GM23338 (cell line): ENCODE measurements around the gene ARHGAP9. TPM values are rescaled to one million over a fixed set of nuclear protein-coding genes. Genes with fewer than 3 reads are reported as not detected.

ENCODE experiments used
- ATAC-seq: fragments of 200-7000 bp; cut with Tn5 transposase; 3 replicates; pipeline ENCODE4 v1.9.1; 2020
- DNase-seq: peaks from one replicate; pipeline ENCODE4 v3.0.0-alpha.2; 2015; ENCODE audit warnings: low spot score
- H2AFZ ChIP-seq: fragments of 200-600 bp; sonication (generic); 2 replicates; pipeline ENCODE4 v1.8.0; 2016; ENCODE audit warnings: antibody characterized with exemption, mild to moderate bottlenecking, moderate library complexity
- H3F3A ChIP-seq: fragments of 200-600 bp; sonication (generic); replicated peaks from 2 replicates; pipeline ENCODE4 v1.8.0; 2017; ENCODE audit warnings: antibody characterized with exemption, mixed run types, low read depth
- H3K27ac ChIP-seq: fragments of 200-600 bp; sonication (generic); 2 replicates; pipeline ENCODE4 v1.6.1; 2016; ENCODE audit warnings: low read depth
- H3K27me3 ChIP-seq: fragments of 200-600 bp; sonication (generic); 2 replicates; pipeline ENCODE4 v1.8.0; 2016; ENCODE audit warnings: mild to moderate bottlenecking, mixed run types, moderate library complexity; ENCODE audit not compliant: insufficient read depth
- H3K36me3 ChIP-seq: fragments of 200-600 bp; sonication (generic); 2 replicates; pipeline ENCODE4 v1.8.0; 2016; ENCODE audit warnings: mild to moderate bottlenecking; ENCODE audit not compliant: insufficient read depth
- H3K4me1 ChIP-seq: fragments of 200-600 bp; sonication (generic); 2 replicates; pipeline ENCODE4 v1.8.0; 2016; ENCODE audit warnings: mild to moderate bottlenecking, moderate library complexity; ENCODE audit not compliant: insufficient read depth
- H3K4me2 ChIP-seq: fragments of 200-600 bp; sonication (generic); 2 replicates; pipeline ENCODE4 v1.7.1; 2017; ENCODE audit warnings: mixed run types
- H3K4me3 ChIP-seq: fragments of 200-600 bp; sonication (generic); 2 replicates; pipeline ENCODE4 v1.6.1; 2016; ENCODE audit warnings: mixed run types
- H3K79me2 ChIP-seq: fragments of 200-600 bp; sonication (generic); replicated peaks from 2 replicates; pipeline ENCODE4 v1.8.0; 2017; ENCODE audit warnings: mild to moderate bottlenecking; ENCODE audit not compliant: insufficient read depth
- H3K9me2 ChIP-seq: fragments of 200-600 bp; sonication (generic); 2 replicates; pipeline ENCODE4 v1.8.0; 2017; ENCODE audit not compliant: insufficient read depth
- H4K20me1 ChIP-seq: fragments of 200-600 bp; sonication (generic); replicated peaks from 2 replicates; pipeline ENCODE4 v1.8.0; 2017; ENCODE audit warnings: mild to moderate bottlenecking; ENCODE audit not compliant: insufficient read depth
- H3K27ac Mint-ChIP-seq: 2 replicates; pipeline ENCODE4 v1.8.0; 2020; ENCODE audit warnings: inconsistent platforms, mild to moderate bottlenecking, moderate library complexity, mixed read lengths
- H3K27me3 Mint-ChIP-seq: 3 replicates; pipeline ENCODE4 v1.8.0; 2022; ENCODE audit warnings: low read depth, mild to moderate bottlenecking, moderate library complexity, mixed read lengths, inconsistent platforms; ENCODE audit not compliant: insufficient read depth, poor library complexity
- H3K36me3 Mint-ChIP-seq: 3 replicates; pipeline ENCODE4 v1.8.0; 2021; ENCODE audit warnings: low read depth, mild to moderate bottlenecking, inconsistent platforms, moderate library complexity, mixed read lengths
- H3K4me1 Mint-ChIP-seq: 3 replicates; pipeline ENCODE4 v1.8.0; 2020; ENCODE audit warnings: mild to moderate bottlenecking, inconsistent platforms, mixed read lengths
- H3K4me3 Mint-ChIP-seq: 3 replicates; pipeline ENCODE4 v1.8.0; 2021; ENCODE audit warnings: moderate library complexity, mild to moderate bottlenecking, inconsistent platforms, mixed read lengths
- H3K9me3 Mint-ChIP-seq: 3 replicates; pipeline ENCODE4 v1.8.0; 2020; ENCODE audit warnings: moderate library complexity, mild to moderate bottlenecking, inconsistent platforms, mixed read lengths
- CREB1 ChIP-seq: fragments of 250-450 bp; sonication (Bioruptor Pico); IDR thresholded peaks from 2 replicates; pipeline ENCODE4 v1.5.0; 2020; ENCODE audit warnings: low read depth, mild to moderate bottlenecking, moderate library complexity
- EZH2 ChIP-seq: fragments of 200-600 bp; sonication (generic); IDR thresholded peaks from one replicate; pipeline ENCODE4 v1.8.0; 2017; ENCODE audit warnings: antibody characterized with exemption, mild to moderate bottlenecking, low read depth; ENCODE audit not compliant: unreplicated experiment
- NANOG ChIP-seq: IDR thresholded peaks from 2 replicates; pipeline ENCODE4 v1.6.1; 2016; ENCODE audit warnings: antibody characterized with exemption, borderline replicate concordance
- POLR2AphosphoS5 ChIP-seq: IDR thresholded peaks from 2 replicates; pipeline ENCODE4 v1.6.1; 2016; ENCODE audit warnings: antibody characterized with exemption, low read depth
- ZNF114 ChIP-seq: fragments of 250-450 bp; sonication (Bioruptor Pico); IDR thresholded peaks from 2 replicates; pipeline ENCODE4 v1.5.0; 2020; ENCODE audit warnings: mild to moderate bottlenecking, moderate library complexity
- polyA plus RNA-seq: library from polyadenylated mRNA; unstranded; fragments of >200 nt; fragmentation: Nextera tagmentation; extraction: Ambion mirVana; gene quantifications from 2 replicates; pipeline ENCODE4 v1.2.1, GENCODE V29; 2016
- total RNA-seq: library from RNA; depleted of rRNA; stranded (reverse); fragments of >200 nt; shearing (Covaris generic); gene quantifications from 2 replicates; pipeline ENCODE4 v1.2.3, GENCODE V29; 2014
- TF ChIP-seq, protein P1 (sequence below): fragments of 250-450 bp; sonication (Bioruptor Pico); IDR thresholded peaks from 2 replicates; pipeline ENCODE4 v1.5.0; 2020; ENCODE audit warnings: mild to moderate bottlenecking, moderate library complexity
- TF ChIP-seq, protein P2 (sequence below): IDR thresholded peaks from one replicate; pipeline ENCODE4 v1.6.1; 2018; ENCODE audit warnings: antibody characterized with exemption; ENCODE audit not compliant: unreplicated experiment

ARHGAP9 gene
- total and polyA plus RNA-seq, 2 experiments from 2014 or later = 4.5 to 7.1 TPM

DNA sequence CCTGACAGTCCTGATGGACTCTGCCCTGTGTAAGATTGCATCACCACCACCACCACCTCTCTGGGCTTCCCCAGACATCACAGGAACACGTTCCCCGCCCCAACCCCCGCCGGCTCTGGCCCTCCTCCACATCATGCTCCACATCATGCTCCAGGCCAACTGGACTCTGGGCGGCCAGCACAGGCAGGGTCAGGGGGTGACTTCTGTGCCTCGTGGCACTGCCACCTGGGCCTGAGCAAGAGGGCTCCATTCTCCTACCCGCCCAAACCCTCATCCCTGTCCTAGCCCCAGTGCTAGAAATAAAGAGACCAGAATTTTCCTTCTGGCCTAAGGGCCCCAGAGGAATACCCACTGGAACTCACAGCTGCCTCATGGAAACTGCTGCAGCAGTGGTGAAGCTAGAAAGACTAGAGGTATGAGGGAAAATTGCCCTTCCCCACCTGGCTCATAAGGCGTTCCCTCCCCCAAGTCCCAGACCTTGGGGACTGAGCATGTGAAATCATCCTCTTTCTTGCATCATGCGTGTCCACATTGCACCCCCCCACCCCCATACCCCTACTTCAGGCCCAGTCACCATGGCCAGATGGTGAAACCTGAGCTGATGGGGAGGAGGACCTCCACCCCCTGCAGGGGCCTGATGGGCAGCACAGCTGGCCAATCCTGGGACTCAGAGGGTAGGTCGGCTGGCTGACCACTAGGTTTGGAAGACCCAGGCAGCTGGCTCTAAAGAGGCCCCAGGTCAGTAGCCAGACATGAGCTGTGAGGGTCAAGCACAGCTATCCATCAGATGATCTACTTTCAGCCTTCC lies 24.9 kb downstream of the ARHGAP9 start, which contains the start of gene INHBE:
INHBE (plus strand) TSS at position 742 of the 808 bp plus-strand sequence. CDS start 230 bp downstream, outside the sequence.
- Histone ChIP-seq H3K79me2 (peaks cover 19% of the 10 kb centered on the region), H4K20me1 (no peaks in the 10 kb centered on the region), H3K4me1 (peaks cover 60% of the 10 kb centered on the region), H3K4me2 (peak within 1 kb of the TSS; percentile 99), H3F3A (peaks cover 10% of the 10 kb centered on the region; the same call in 1 of the 2 replicates), H3K4me3 (peak within 1 kb of the TSS; percentile 86), H3K27ac (peak within 1 kb of the TSS; percentile 99), H2AFZ (no peak within 1 kb of the TSS), H3K9me2 (no peaks in the 10 kb centered on the region), H3K27me3 (no peaks in the 10 kb centered on the region), H3K36me3 (no peaks in the 10 kb centered on the region)
- ATAC-seq (peak; percentile 56), DNase-seq (peak; percentile 97)
- Mint-ChIP-seq H3K27me3 (peaks cover 36% of the 10 kb centered on the region), H3K4me3 (peak within 1 kb of the TSS; percentile 82), H3K4me1 (peaks cover 60% of the 10 kb centered on the region), H3K36me3 (peaks cover 23% of the 10 kb centered on the region), H3K9me3 (no peaks in the 10 kb centered on the region; the same call in 2 of the 3 replicates), H3K27ac (peak within 1 kb of the TSS; percentile 100)
- TF ChIP-seq NANOG (no peak), EZH2 (no peak), CREB1 (CRISPR knock-in tag) (peak; percentile 62), POLR2AphosphoS5 (peak; percentile 90), ZNF114 (no peak)
- TF ChIP-seq, protein P1, sequence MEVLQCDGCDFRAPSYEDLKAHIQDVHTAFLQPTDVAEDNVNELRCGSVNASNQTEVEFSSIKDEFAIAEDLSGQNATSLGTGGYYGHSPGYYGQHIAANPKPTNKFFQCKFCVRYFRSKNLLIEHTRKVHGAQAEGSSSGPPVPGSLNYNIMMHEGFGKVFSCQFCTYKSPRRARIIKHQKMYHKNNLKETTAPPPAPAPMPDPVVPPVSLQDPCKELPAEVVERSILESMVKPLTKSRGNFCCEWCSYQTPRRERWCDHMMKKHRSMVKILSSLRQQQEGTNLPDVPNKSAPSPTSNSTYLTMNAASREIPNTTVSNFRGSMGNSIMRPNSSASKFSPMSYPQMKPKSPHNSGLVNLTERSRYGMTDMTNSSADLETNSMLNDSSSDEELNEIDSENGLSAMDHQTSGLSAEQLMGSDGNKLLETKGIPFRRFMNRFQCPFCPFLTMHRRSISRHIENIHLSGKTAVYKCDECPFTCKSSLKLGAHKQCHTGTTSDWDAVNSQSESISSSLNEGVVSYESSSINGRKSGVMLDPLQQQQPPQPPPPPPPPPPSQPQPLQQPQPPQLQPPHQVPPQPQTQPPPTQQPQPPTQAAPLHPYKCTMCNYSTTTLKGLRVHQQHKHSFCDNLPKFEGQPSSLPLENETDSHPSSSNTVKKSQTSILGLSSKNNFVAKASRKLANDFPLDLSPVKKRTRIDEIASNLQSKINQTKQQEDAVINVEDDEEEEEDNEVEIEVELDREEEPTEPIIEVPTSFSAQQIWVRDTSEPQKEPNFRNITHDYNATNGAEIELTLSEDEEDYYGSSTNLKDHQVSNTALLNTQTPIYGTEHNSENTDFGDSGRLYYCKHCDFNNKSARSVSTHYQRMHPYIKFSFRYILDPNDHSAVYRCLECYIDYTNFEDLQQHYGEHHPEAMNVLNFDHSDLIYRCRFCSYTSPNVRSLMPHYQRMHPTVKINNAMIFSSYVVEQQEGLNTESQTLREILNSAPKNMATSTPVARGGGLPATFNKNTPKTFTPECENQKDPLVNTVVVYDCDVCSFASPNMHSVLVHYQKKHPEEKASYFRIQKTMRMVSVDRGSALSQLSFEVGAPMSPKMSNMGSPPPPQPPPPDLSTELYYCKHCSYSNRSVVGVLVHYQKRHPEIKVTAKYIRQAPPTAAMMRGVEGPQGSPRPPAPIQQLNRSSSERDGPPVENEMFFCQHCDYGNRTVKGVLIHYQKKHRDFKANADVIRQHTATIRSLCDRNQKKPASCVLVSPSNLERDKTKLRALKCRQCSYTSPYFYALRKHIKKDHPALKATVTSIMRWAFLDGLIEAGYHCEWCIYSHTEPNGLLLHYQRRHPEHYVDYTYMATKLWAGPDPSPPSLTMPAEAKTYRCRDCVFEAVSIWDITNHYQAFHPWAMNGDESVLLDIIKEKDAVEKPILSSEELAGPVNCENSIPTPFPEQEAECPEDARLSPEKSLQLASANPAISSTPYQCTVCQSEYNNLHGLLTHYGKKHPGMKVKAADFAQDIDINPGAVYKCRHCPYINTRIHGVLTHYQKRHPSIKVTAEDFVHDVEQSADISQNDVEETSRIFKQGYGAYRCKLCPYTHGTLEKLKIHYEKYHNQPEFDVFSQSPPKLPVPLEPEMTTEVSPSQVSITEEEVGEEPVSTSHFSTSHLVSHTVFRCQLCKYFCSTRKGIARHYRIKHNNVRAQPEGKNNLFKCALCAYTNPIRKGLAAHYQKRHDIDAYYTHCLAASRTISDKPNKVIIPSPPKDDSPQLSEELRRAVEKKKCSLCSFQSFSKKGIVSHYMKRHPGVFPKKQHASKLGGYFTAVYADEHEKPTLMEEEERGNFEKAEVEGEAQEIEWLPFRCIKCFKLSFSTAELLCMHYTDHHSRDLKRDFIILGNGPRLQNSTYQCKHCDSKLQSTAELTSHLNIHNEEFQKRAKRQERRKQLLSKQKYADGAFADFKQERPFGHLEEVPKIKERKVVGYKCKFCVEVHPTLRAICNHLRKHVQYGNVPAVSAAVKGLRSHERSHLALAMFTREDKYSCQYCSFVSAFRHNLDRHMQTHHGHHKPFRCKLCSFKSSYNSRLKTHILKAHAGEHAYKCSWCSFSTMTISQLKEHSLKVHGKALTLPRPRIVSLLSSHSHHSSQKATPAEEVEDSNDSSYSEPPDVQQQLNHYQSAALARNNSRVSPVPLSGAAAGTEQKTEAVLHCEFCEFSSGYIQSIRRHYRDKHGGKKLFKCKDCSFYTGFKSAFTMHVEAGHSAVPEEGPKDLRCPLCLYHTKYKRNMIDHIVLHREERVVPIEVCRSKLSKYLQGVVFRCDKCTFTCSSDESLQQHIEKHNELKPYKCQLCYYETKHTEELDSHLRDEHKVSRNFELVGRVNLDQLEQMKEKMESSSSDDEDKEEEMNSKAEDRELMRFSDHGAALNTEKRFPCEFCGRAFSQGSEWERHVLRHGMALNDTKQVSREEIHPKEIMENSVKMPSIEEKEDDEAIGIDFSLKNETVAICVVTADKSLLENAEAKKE (CRISPR knock-in tag) = no peak
- TF ChIP-seq, protein P2, sequence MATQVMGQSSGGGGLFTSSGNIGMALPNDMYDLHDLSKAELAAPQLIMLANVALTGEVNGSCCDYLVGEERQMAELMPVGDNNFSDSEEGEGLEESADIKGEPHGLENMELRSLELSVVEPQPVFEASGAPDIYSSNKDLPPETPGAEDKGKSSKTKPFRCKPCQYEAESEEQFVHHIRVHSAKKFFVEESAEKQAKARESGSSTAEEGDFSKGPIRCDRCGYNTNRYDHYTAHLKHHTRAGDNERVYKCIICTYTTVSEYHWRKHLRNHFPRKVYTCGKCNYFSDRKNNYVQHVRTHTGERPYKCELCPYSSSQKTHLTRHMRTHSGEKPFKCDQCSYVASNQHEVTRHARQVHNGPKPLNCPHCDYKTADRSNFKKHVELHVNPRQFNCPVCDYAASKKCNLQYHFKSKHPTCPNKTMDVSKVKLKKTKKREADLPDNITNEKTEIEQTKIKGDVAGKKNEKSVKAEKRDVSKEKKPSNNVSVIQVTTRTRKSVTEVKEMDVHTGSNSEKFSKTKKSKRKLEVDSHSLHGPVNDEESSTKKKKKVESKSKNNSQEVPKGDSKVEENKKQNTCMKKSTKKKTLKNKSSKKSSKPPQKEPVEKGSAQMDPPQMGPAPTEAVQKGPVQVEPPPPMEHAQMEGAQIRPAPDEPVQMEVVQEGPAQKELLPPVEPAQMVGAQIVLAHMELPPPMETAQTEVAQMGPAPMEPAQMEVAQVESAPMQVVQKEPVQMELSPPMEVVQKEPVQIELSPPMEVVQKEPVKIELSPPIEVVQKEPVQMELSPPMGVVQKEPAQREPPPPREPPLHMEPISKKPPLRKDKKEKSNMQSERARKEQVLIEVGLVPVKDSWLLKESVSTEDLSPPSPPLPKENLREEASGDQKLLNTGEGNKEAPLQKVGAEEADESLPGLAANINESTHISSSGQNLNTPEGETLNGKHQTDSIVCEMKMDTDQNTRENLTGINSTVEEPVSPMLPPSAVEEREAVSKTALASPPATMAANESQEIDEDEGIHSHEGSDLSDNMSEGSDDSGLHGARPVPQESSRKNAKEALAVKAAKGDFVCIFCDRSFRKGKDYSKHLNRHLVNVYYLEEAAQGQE = no peak
